Loucy (cell line): ENCODE measurements around the gene CPT2.
A peak's percentile ranks its signal among the peaks of the same experiment; 100 is the strongest.

ENCODE experiments used
- H2AFZ ChIP-seq: fragments of 200-600 bp; sonication (generic); 2 replicates; pipeline ENCODE4 v1.6.0; 2016; ENCODE audit warnings: antibody characterized with exemption, mild to moderate bottlenecking, low read length, moderate library complexity
- H3F3A ChIP-seq: fragments of 200-600 bp; 2 replicates; pipeline ENCODE4 v1.6.0; 2016; ENCODE audit warnings: antibody characterized with exemption, low read depth, mild to moderate bottlenecking
- H3K27me3 ChIP-seq: fragments of 200-600 bp; sonication (generic); 2 replicates; pipeline ENCODE4 v1.6.1; 2014; ENCODE audit warnings: low read length, mild to moderate bottlenecking; ENCODE audit not compliant: insufficient read depth, poor library complexity, severe bottlenecking
- H3K36me3 ChIP-seq: fragments of 200-600 bp; sonication (generic); 2 replicates; pipeline ENCODE4 v1.6.1; 2016; ENCODE audit warnings: low read length; ENCODE audit not compliant: insufficient read depth
- H3K4me1 ChIP-seq: fragments of 200-600 bp; sonication (generic); 2 replicates; pipeline ENCODE4 v1.5.1; 2014; ENCODE audit warnings: low read length, mild to moderate bottlenecking; ENCODE audit not compliant: insufficient read depth, poor library complexity, severe bottlenecking
- H3K4me2 ChIP-seq: fragments of 200-600 bp; sonication (generic); 2 replicates; pipeline ENCODE4 v1.6.0; 2014; ENCODE audit warnings: antibody characterized with exemption, low read length, low read depth, mild to moderate bottlenecking; ENCODE audit not compliant: poor library complexity, severe bottlenecking
- H3K4me3 ChIP-seq: fragments of 200-600 bp; sonication (generic); 2 replicates; pipeline ENCODE4 v1.5.1; 2014; ENCODE audit warnings: low read length, mild to moderate bottlenecking, mixed read lengths; ENCODE audit not compliant: poor library complexity, severe bottlenecking
- H3K79me2 ChIP-seq: fragments of 200-600 bp; sonication (generic); 2 replicates; pipeline ENCODE4 v1.6.1; 2014; ENCODE audit warnings: low read length; ENCODE audit not compliant: insufficient read depth
- H3K9ac ChIP-seq: fragments of 200-600 bp; sonication (generic); 2 replicates; pipeline ENCODE4 v1.6.0; 2014; ENCODE audit warnings: mild to moderate bottlenecking, low read depth, low read length, moderate library complexity; ENCODE audit not compliant: poor library complexity, severe bottlenecking
- H3K9me2 ChIP-seq: fragments of 200-600 bp; sonication (generic); replicated peaks from 2 replicates; pipeline ENCODE4 v1.6.1; 2016; ENCODE audit warnings: low read depth, low read length, mixed read lengths
- H3K9me3 ChIP-seq: fragments of 200-600 bp; sonication (generic); 2 replicates; pipeline ENCODE4 v1.6.1; 2014; ENCODE audit warnings: mild to moderate bottlenecking, antibody characterized with exemption, low read length, low read depth; ENCODE audit not compliant: insufficient read depth
- H4K20me1 ChIP-seq: fragments of 200-600 bp; sonication (generic); 2 replicates; pipeline ENCODE4 v1.6.0; 2014; ENCODE audit warnings: antibody characterized with exemption, low read length, mild to moderate bottlenecking; ENCODE audit not compliant: insufficient read depth, poor library complexity, severe bottlenecking
- CTCF ChIP-seq: fragments of 200-600 bp; sonication (generic); conservative IDR thresholded peaks from 2 replicates; pipeline ENCODE4 v1.5.1; 2014; ENCODE audit warnings: mild to moderate bottlenecking, antibody characterized with exemption, low read length
- EZH2phosphoT487 ChIP-seq: fragments of 200-600 bp; IDR thresholded peaks from 2 replicates; pipeline ENCODE4 v1.6.1; 2018; ENCODE audit warnings: antibody characterized with exemption, mild to moderate bottlenecking, moderate library complexity, borderline replicate concordance

Gene CPT2

GRCh38 chr1:53238197-53239155, 41.9 kb downstream of the CPT2 start, which contains the start of gene MAGOH:
Gene MAGOH, minus strand, starts transcription at chr1:53238518. Its CDS starts 70 bp downstream, at chr1:53238448.
- Histone ChIP-seq H3K4me3 (peak within 1 kb of the TSS; percentile 96), H3F3A (no peaks in the 10 kb centered on the region), H3K27me3 (no peaks in the 10 kb centered on the region), H3K36me3 (peaks cover 14% of the 10 kb centered on the region; the same call in 1 of the 2 replicates), H4K20me1 (peaks cover 5% of the 10 kb centered on the region), H3K9me2 (no peaks in the 10 kb centered on the region), H2AFZ (peak within 1 kb of the TSS; percentile 91), H3K9ac (peak within 1 kb of the TSS; percentile 91), H3K4me1 (peaks cover 7% of the 10 kb centered on the region), H3K4me2 (peak within 1 kb of the TSS; percentile 90), H3K79me2 (peaks cover 36% of the 10 kb centered on the region), H3K9me3 (no peaks in the 10 kb centered on the region)
- TF ChIP-seq CTCF (no peak), EZH2phosphoT487 (no peak)

GRCh38 chr1:53241828-53242227, 45.2 kb downstream of the CPT2 start:
- Histone ChIP-seq H4K20me1 (peaks cover 5% of the 10 kb centered on the region), H3K79me2 (peaks cover 15% of the 10 kb centered on the region), H3F3A (no peaks in the 10 kb centered on the region), H3K36me3 (peaks cover 20% of the 10 kb centered on the region; the same call in 1 of the 2 replicates), H3K9ac (no peak overlapping the region), H3K4me2 (no peak overlapping the region), H3K4me3 (no peak overlapping the region), H3K27me3 (no peaks in the 10 kb centered on the region), H3K9me2 (no peaks in the 10 kb centered on the region), H2AFZ (no peak overlapping the region), H3K4me1 (no peaks in the 10 kb centered on the region), H3K9me3 (no peaks in the 10 kb centered on the region)
- TF ChIP-seq EZH2phosphoT487 (no peak), CTCF (no peak)

GRCh38 chr1:53242381-53242780, 45.8 kb downstream of the CPT2 start:
- H3K79me2 ChIP-seq, result peaks cover 9% of the 10 kb centered on the region
- H3F3A ChIP-seq, result no peaks in the 10 kb centered on the region
- H3K9me2 ChIP-seq, result no peaks in the 10 kb centered on the region
- H3K27me3 ChIP-seq, result no peaks in the 10 kb centered on the region
- TF ChIP-seq CTCF, result no peak
- no peak for TF ChIP-seq EZH2phosphoT487
- no peaks in the 10 kb centered on the region for H3K9me3 ChIP-seq
- H3K9ac ChIP-seq, result no peak overlapping the region
- H2AFZ ChIP-seq, result no peak overlapping the region
- H3K4me2 ChIP-seq, result no peak overlapping the region
- H3K4me1 ChIP-seq, result no peaks in the 10 kb centered on the region
- H3K4me3 ChIP-seq, result no peak overlapping the region
- peaks cover 25% of the 10 kb centered on the region; the same call in 1 of the 2 replicates for H3K36me3 ChIP-seq
- H4K20me1 ChIP-seq, result peaks cover 5% of the 10 kb centered on the region
